NCI-H1417 treated with DMSO at 0.1 percent for 48 hours (cell line): ENCODE measurements around the gene FBL.

ENCODE experiments used
- DNase-seq: peaks from one replicate; lab custom pipeline; 2025; lab: John Stamatoyannopoulos, UW

FBL gene

DNA sequence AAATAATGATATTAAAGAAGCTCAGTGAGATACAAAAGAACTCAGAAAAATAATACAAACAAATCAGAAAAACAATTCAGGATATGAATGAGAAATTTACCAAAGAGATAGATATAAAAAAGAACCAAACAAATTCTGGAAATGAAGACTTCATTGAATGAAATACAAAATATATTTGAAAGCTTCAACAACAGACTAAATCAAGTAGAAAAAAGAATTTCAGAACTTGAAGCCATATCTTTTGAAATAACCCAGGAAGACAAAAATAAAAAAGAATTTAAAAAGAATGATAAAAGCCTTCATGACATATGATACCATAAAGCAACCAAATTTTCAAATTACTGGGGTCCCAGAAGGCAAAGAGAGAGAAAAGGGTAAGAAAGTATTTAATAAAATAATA lies 57.9 kb downstream of the FBL start:
- DNase-seq = no peak
